IPS-NIHi7 (cell line): ENCODE results near the gene MYH16.
A peak's percentile ranks its signal among the peaks of the same experiment; 100 is the strongest.
"Not testable (repeated sequence)": the region's sequence is repeated elsewhere in the genome, so short reads cannot be mapped to it uniquely, and the experiment has no call there.

Source experiments
- DNase-seq: peaks from one replicate; pipeline ENCODE4 v3.0.0; 2012; ENCODE audit warnings: mixed read lengths; ENCODE audit errors: extremely low spot score

The MYH16 gene

GRCh38 chr7:99258501-99258900 lies 14.1 kb upstream of the MYH16 start:
- no peak for DNase-seq

GRCh38 chr7:99260395-99260794 lies 12.2 kb upstream of the MYH16 start:
- DNase-seq = no peak

- DNase-seq = no peak
Observed at GRCh38 chr7:99261646-99262045, 11.0 kb upstream of the MYH16 start.

GRCh38 chr7:99265848-99266480 lies 6.7 kb upstream of the MYH16 start:
- DNase-seq = no peak

- no peak for DNase-seq
Observed at GRCh38 chr7:99267481-99267840, 5.2 kb upstream of the MYH16 start.

GRCh38 chr7:99267841-99268576 lies 4.6 kb upstream of the MYH16 start:
- DNase-seq = no peak

- no peak for DNase-seq
Observed at GRCh38 chr7:99268577-99268908, 4.1 kb upstream of the MYH16 start.

GRCh38 chr7:99270702-99271101 lies 1.9 kb upstream of the MYH16 start:
- DNase-seq = peak; percentile 45

- DNase-seq = not testable (repeated sequence)
Observed at GRCh38 chr7:99273561-99273960, 922 bp downstream of the MYH16 start.

- DNase-seq = not testable (repeated sequence)
Observed at GRCh38 chr7:99274908-99275307, 2.3 kb downstream of the MYH16 start.

GRCh38 chr7:99275496-99275895 lies 2.9 kb downstream of the MYH16 start:
- no peak for DNase-seq

- DNase-seq = no peak
Observed at GRCh38 chr7:99278180-99278579, 5.5 kb downstream of the MYH16 start.

GRCh38 chr7:99284165-99284564 lies 11.5 kb downstream of the MYH16 start:
- DNase-seq = not testable (repeated sequence)

GRCh38 chr7:99287779-99288534 lies 15.3 kb downstream of the MYH16 start:
- no peak for DNase-seq

GRCh38 chr7:99289185-99289584 lies 16.5 kb downstream of the MYH16 start:
- DNase-seq = no peak

- not testable (repeated sequence) for DNase-seq
Observed at GRCh38 chr7:99290148-99290547, 17.5 kb downstream of the MYH16 start.

GRCh38 chr7:99290980-99291607 lies 18.5 kb downstream of the MYH16 start:
- DNase-seq = no peak

GRCh38 chr7:99292127-99292526 lies 19.5 kb downstream of the MYH16 start:
- DNase-seq = no peak

- no peak for DNase-seq
Observed at GRCh38 chr7:99293167-99293566, 20.5 kb downstream of the MYH16 start.

GRCh38 chr7:99293650-99294049 lies 21.0 kb downstream of the MYH16 start:
- no peak for DNase-seq

- DNase-seq = no peak
Observed at GRCh38 chr7:99296471-99296870, 23.8 kb downstream of the MYH16 start.

GRCh38 chr7:99301496-99301895 lies 28.9 kb downstream of the MYH16 start:
- DNase-seq = no peak
